Activated CD4-positive, alpha-beta T cell treated with anti-CD3 and anti-CD28 coated beads for 36 hours (primary cell): ENCODE results near the gene IGF2R. TPM values are rescaled to one million over a fixed set of nuclear protein-coding genes. Genes with fewer than 3 reads are reported as not detected.

Experiments used
- ATAC-seq: fragments of 200-7000 bp; cut with Tn5 transposase; one replicate; pipeline ENCODE4 v1.10.0; 2021; ENCODE audit warnings: mild to moderate bottlenecking, moderate library complexity
- CTCF ChIA-PET: fragments of 350-600 bp; sonication (Branson Sonifier 250); formaldehyde crosslinking; loops from one replicate; lab custom pipeline; 2021; ENCODE audit warnings: antibody characterized with exemption; lab: Charles Lee
- POLR2A ChIA-PET: fragments of 350-600 bp; sonication (Branson Sonifier 250); formaldehyde crosslinking; loops from one replicate; lab custom pipeline; 2021; ENCODE audit warnings: antibody characterized with exemption, inconsistent platforms; lab: Charles Lee
- DNase-seq: peaks from one replicate; pipeline ENCODE4 v3.0.0-alpha.2; 2020
- H3K27ac Mint-ChIP-seq: one replicate; pipeline ENCODE4 v1.8.0; 2021; ENCODE audit warnings: mixed read lengths
- H3K27me3 Mint-ChIP-seq: one replicate; pipeline ENCODE4 v1.8.0; 2021; ENCODE audit warnings: mixed read lengths
- H3K36me3 Mint-ChIP-seq: one replicate; pipeline ENCODE4 v1.8.0; 2021; ENCODE audit warnings: low read depth, mixed read lengths
- H3K4me1 Mint-ChIP-seq: one replicate; pipeline ENCODE4 v1.8.0; 2021; ENCODE audit warnings: mixed read lengths
- H3K4me3 Mint-ChIP-seq: one replicate; pipeline ENCODE4 v1.8.0; 2021; ENCODE audit warnings: mild to moderate bottlenecking, moderate library complexity, mixed read lengths
- H3K9me3 Mint-ChIP-seq: one replicate; pipeline ENCODE4 v1.8.0; 2021; ENCODE audit warnings: low read depth, mixed read lengths
- intact Hi-C, 2 experiments: fragments of 100-400 bp; cut with DNase I in 1 of 2; cut with micrococcal nuclease in 1 of 2; formaldehyde crosslinking; loops; one replicate each; pipeline versions ENCODE4 v1.14.2 to v1.15.1; 2022 to 2024; cut with DNase I, micrococcal nuclease
- total RNA-seq, 2 experiments: library from RNA; stranded (reverse); gene quantifications; one replicate each; pipeline ENCODE4 v1.2.3, GENCODE V29; 2021

IGF2R gene
- total RNA-seq, 2 experiments from 2014 or later: 55.6 to 65.6 TPM

GRCh38 chr6:160077024-160077423, 108.1 kb downstream of the IGF2R start:
- CTCF ChIA-PET: interaction anchor here (0.5 to 1.0 kb wide), 4 partner anchors 15 to 225 kb away, joined by 3 to 4 read pairs (median 3); no protein-coding TSS in a partner anchor
- Mint-ChIP-seq H3K27me3 (no peaks in the 10 kb centered on the region), H3K36me3 (peaks cover 46% of the 10 kb centered on the region), H3K4me1 (peaks cover 6% of the 10 kb centered on the region), H3K9me3 (no peaks in the 10 kb centered on the region), H3K4me3 (no peak overlapping the region), H3K27ac (no peak overlapping the region)
- no peak for ATAC-seq
- POLR2A ChIA-PET: no interaction called here
- intact Hi-C loops: no loop called here
- DNase-seq: no peak

GRCh38 chr6:160077526-160077925, 108.6 kb downstream of the IGF2R start:
- Mint-ChIP-seq H3K4me3 (no peak overlapping the region), H3K36me3 (peaks cover 45% of the 10 kb centered on the region), H3K9me3 (no peaks in the 10 kb centered on the region), H3K27me3 (no peaks in the 10 kb centered on the region), H3K4me1 (peaks cover 6% of the 10 kb centered on the region), H3K27ac (no peak overlapping the region)
- ATAC-seq: no peak
- DNase-seq: no peak
- POLR2A ChIA-PET: no interaction called here
- intact Hi-C loops: no loop called here
- CTCF ChIA-PET: interaction anchor here (0.6 to 1.0 kb wide), 2 partner anchors 34 to 61 kb away, joined by 3 read pairs; no protein-coding TSS in a partner anchor

- Mint-ChIP-seq H3K9me3 (no peaks in the 10 kb centered on the region), H3K27ac (no peak overlapping the region), H3K4me3 (no peak overlapping the region), H3K27me3 (no peaks in the 10 kb centered on the region), H3K4me1 (peaks cover 6% of the 10 kb centered on the region), H3K36me3 (peaks cover 42% of the 10 kb centered on the region)
- POLR2A ChIA-PET: interaction anchor here (0.6 kb wide), 1 partner anchor 84 kb away, joined by 8 read pairs; no protein-coding TSS in a partner anchor
- intact Hi-C loops: no loop called here
- no peak for DNase-seq
- CTCF ChIA-PET: interaction anchor here (0.6 to 0.7 kb wide), 2 partner anchors 40 to 197 kb away, joined by 3 read pairs; no protein-coding TSS in a partner anchor
- no peak for ATAC-seq
These were observed 110.2 kb downstream of the IGF2R start for GRCh38 chr6:160078883-160079685.

- H3K9me3 Mint-ChIP-seq: no peaks in the 10 kb centered on the region
- no peak overlapping the region for H3K27ac Mint-ChIP-seq
- H3K4me1 Mint-ChIP-seq: peaks cover 6% of the 10 kb centered on the region
- DNase-seq (no peak), ATAC-seq (no peak)
- H3K36me3 Mint-ChIP-seq: peaks cover 42% of the 10 kb centered on the region
- intact Hi-C loops: no loop called here
- H3K27me3 Mint-ChIP-seq: no peaks in the 10 kb centered on the region
- CTCF ChIA-PET: interaction anchor here (0.6 to 0.7 kb wide), 2 partner anchors 39 to 197 kb away, joined by 3 read pairs; no protein-coding TSS in a partner anchor
- POLR2A ChIA-PET: interaction anchor here (0.6 kb wide), 1 partner anchor 84 kb away, joined by 8 read pairs; no protein-coding TSS in a partner anchor
- H3K4me3 Mint-ChIP-seq: no peak overlapping the region
These were observed 110.8 kb downstream of the IGF2R start for GRCh38 chr6:160079686-160080043.

- Mint-ChIP-seq H3K4me3 (no peak overlapping the region), H3K27me3 (no peaks in the 10 kb centered on the region), H3K9me3 (no peaks in the 10 kb centered on the region), H3K4me1 (peaks cover 6% of the 10 kb centered on the region), H3K27ac (no peak overlapping the region), H3K36me3 (peaks cover 41% of the 10 kb centered on the region)
- ATAC-seq (no peak), DNase-seq (no peak)
- intact Hi-C loops: no loop called here
- ChIA-PET POLR2A (interaction anchor here (0.6 kb wide), 1 partner anchor 85 kb away, joined by 8 read pairs; no protein-coding TSS in a partner anchor), CTCF (interaction anchor here (0.7 to 0.9 kb wide), 2 partner anchors 39 to 177 kb away, joined by 3 to 4 read pairs; no protein-coding TSS in a partner anchor)
These were observed 111.2 kb downstream of the IGF2R start for GRCh38 chr6:160080097-160080496.

- ATAC-seq (no peak), DNase-seq (no peak)
- POLR2A ChIA-PET: interaction anchor here (0.6 kb wide), 1 partner anchor 121 kb away, joined by 4 read pairs; no protein-coding TSS in a partner anchor
- Mint-ChIP-seq H3K9me3 (no peaks in the 10 kb centered on the region), H3K27ac (no peak overlapping the region), H3K4me3 (no peak overlapping the region), H3K36me3 (peaks cover 47% of the 10 kb centered on the region), H3K4me1 (peaks cover 1% of the 10 kb centered on the region), H3K27me3 (no peaks in the 10 kb centered on the region)
- intact Hi-C loops: no loop called here
- CTCF ChIA-PET: no interaction called here
These were observed 112.5 kb downstream of the IGF2R start for GRCh38 chr6:160081398-160081797.

- ATAC-seq: no peak
- Mint-ChIP-seq H3K27ac (no peak overlapping the region), H3K27me3 (no peaks in the 10 kb centered on the region), H3K9me3 (no peaks in the 10 kb centered on the region), H3K36me3 (peaks cover 41% of the 10 kb centered on the region), H3K4me1 (peaks cover 4% of the 10 kb centered on the region), H3K4me3 (no peak overlapping the region)
- CTCF ChIA-PET: interaction anchor here (0.7 kb wide), 1 partner anchor 348 kb away, joined by 4 read pairs; no protein-coding TSS in a partner anchor
- DNase-seq: no peak
- intact Hi-C loops: no loop called here
- POLR2A ChIA-PET: no interaction called here
These were observed 113.7 kb downstream of the IGF2R start for GRCh38 chr6:160082627-160083026.

GRCh38 chr6:160084198-160084776, 115.4 kb downstream of the IGF2R start:
- H3K36me3 Mint-ChIP-seq: peaks cover 52% of the 10 kb centered on the region
- peaks cover 4% of the 10 kb centered on the region for H3K4me1 Mint-ChIP-seq
- no peak for DNase-seq
- H3K27me3 Mint-ChIP-seq: no peaks in the 10 kb centered on the region
- no peak overlapping the region for H3K4me3 Mint-ChIP-seq
- intact Hi-C loops: no loop called here
- no peak for ATAC-seq
- H3K9me3 Mint-ChIP-seq: no peaks in the 10 kb centered on the region
- peak overlapping the region; percentile 43 for H3K27ac Mint-ChIP-seq
- CTCF ChIA-PET: no interaction called here
- POLR2A ChIA-PET: no interaction called here

GRCh38 chr6:160085226-160085625, 116.3 kb downstream of the IGF2R start:
- Mint-ChIP-seq H3K27me3 (no peaks in the 10 kb centered on the region), H3K9me3 (no peaks in the 10 kb centered on the region), H3K36me3 (peaks cover 60% of the 10 kb centered on the region), H3K4me1 (peaks cover 4% of the 10 kb centered on the region), H3K27ac (no peak overlapping the region), H3K4me3 (no peak overlapping the region)
- no peak for ATAC-seq
- intact Hi-C loops: loop anchor here in 1 of 2 experiments (5.0 kb wide), 1 partner anchor 372 kb away; no protein-coding TSS in a partner anchor
- ChIA-PET POLR2A (no interaction called here), CTCF (no interaction called here)
- DNase-seq: no peak

- intact Hi-C loops: loop anchor here in 1 of 2 experiments (5.0 kb wide), 1 partner anchor 371 kb away; no protein-coding TSS in a partner anchor
These were observed 117.0 kb downstream of the IGF2R start for GRCh38 chr6:160085713-160086505.

More at GRCh38 chr6:160085713-160086505, 117.0 kb downstream of the IGF2R start:
- POLR2A ChIA-PET: no interaction called here
- H3K27ac Mint-ChIP-seq: no peak overlapping the region
- no peak for ATAC-seq
- no peaks in the 10 kb centered on the region for H3K27me3 Mint-ChIP-seq
- DNase-seq: no peak
- no peaks in the 10 kb centered on the region for H3K9me3 Mint-ChIP-seq
- peaks cover 4% of the 10 kb centered on the region for H3K4me1 Mint-ChIP-seq
- H3K36me3 Mint-ChIP-seq: peaks cover 60% of the 10 kb centered on the region
- CTCF ChIA-PET: interaction anchor here (0.7 kb wide), 1 partner anchor 62 kb away, joined by 3 read pairs; no protein-coding TSS in a partner anchor
- H3K4me3 Mint-ChIP-seq: no peak overlapping the region
